HG03521 (cell line): ENCODE data around the gene NTM.

Source experiments
- ATAC-seq: cut with Tn5 transposase; IDR thresholded peaks from one replicate; pipeline ENCODE4 v1.9.1; 2021; ENCODE audit warnings: mild to moderate bottlenecking, moderate library complexity; ENCODE audit not compliant: unreplicated experiment

The NTM gene

GRCh38 chr11:131807876-131808275 lies 437.5 kb downstream of the NTM start:
- ATAC-seq, result no peak

- no peak for ATAC-seq
Measured at GRCh38 chr11:131808470-131808869, 438.1 kb downstream of the NTM start.

DNA sequence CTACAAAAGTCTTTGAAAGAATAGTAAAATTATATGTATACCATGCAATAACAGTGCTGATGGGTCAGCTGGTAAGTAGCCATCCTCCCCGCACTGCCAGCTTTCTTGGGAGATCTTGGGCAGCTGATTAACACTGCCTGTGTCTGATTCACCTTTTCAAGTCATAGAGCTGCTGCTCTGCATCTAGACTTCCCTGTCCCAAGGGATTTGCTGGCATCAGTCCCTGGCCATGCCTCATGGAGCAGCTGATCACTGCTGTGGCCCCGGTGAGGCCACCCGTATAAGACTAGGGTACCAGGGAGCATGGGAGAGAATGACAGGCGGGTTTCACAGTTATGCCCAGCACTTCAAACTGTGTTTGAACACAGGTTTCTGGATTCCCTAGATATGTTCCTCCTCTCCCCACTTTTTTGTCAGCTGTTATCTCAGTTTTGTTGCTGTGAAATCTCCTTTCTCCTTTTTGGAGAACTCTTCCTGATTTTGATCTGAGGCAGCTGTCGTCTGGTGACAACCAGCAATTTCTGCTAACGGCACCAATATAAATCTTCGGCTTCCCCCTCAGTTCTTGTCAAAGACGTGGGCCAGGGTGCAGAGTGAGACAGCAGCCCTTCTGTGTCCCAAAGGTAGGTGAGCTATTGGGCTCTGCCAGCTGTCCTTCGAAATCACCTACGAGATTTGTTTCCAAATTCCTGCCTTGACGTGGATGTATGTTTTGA lies 438.9 kb downstream of the NTM start:
- no peak for ATAC-seq

DNA sequence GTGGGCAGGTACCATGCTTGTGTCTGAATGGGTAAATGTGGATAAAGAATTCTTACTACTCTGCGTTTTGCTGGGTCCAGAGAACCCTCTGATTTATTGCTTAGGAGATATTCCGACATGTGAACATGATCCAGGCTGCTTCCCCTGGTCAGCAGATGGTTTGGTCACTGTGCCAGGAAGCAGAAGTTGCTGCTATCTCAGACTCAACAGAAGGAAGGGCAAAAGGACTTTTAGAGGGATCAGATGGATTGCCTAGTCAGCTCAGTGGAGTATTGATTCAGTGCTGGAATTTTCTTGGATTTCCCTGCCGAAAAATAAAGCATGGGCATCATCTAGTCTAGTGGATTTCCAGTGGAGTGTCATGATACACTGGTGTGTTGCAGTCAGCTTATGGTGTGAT lies 440.1 kb downstream of the NTM start:
- ATAC-seq, result no peak

GRCh38 chr11:131811383-131811782 lies 441.0 kb downstream of the NTM start:
- no peak for ATAC-seq

- no peak for ATAC-seq
Measured at GRCh38 chr11:131814108-131814507, 443.7 kb downstream of the NTM start.

DNA sequence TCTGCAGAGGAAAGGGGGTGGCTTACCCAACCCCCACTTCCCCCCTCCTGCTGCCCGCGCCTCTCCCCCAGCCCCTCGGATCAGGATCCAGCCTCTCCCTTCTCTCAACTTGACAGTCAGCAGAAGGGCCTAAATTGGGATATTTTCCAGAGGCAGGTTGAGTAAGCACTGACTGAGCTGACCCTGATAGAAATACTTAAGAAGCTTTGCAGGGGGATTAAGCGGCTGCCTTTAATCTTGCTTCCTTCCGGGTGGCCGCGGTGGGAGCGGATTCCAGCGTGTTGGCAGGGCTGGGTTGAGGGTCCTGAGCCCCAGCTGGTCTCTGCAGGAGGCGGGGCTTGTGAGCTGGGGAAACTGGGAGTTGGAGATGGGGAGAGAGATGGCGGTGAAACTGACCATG lies 445.2 kb downstream of the NTM start:
- ATAC-seq, result no peak

DNA sequence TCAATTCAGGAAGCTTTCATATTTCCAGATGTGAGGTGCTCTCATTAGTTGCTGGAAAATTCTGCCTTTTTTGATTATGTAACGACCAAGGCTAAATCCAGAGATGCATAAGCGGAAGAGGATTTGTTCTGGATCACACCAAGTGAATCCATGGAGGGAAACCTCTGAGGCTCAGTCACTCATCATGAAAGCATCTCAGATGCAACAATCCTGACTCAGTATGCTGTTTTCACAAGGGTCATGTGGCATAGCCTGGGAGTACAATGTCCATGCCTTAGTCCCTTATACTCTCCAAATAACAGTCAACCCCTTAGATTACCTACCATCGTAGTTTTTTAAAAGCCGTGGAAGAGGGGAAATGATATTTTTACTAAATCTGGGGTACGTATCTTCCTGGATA lies 445.6 kb downstream of the NTM start:
- ATAC-seq, result no peak

DNA sequence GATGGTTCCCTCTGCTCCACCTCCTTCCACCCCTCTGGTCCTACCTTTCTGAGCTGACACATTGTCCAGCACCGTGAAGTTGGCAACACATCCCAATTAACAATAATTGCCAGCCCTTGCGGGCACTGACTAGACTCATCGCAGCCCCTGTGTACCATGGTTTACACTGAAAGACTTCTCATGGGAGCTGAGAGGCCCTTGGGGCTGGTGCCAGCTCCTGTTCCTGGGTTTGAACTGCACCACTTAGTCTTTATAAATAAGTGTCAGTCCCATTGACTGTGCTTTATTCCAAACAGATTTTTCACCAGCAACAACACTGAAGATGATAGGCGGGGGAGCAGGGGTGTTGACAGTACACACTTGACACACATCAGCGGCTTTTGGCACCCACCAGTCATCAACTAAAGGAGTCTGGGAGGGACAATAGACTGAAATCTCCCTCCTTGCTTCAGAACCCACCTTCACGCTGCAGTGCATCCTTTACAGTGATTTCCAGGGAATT lies 447.3 kb downstream of the NTM start:
- ATAC-seq, result no peak

- no peak for ATAC-seq
Measured at GRCh38 chr11:131819865-131820264, 449.4 kb downstream of the NTM start.

DNA sequence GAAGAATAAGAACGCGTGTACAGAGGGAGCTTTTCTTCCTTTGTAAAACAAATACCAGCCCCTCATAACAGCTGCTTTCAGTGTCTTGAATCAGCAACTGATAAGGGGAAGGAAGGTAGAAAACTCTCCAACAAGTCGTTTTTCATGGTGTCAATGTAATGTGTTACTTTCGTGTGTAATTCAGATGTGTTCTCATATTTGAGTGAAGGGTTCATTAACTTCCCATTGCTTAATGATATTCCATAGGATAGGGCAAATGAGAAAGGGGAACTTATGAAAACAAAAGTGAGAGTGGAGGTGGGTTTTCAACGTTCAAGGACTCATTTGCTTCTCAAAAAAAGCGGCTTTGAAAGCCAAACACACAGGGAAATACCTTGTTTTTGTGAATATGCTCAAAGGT lies 452.1 kb downstream of the NTM start:
- ATAC-seq, result no peak

DNA sequence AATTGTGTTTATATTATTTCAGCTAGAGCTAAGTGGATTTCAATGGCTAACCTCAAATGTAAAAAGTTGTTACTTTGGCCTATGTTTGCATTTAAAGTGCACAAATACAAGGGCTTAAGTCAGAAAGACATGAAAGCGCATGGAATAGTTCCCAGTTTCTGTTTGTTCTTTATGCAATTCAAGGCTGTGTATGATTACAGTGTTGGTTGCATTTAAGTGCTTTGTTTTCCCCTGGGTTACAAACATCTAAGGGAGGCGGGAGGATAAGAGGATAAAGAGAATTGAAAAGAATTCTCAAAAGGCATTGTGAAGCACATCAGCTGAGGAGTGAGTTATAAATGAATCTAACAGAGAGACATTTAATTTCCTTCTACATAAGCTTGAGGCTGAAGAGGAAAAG lies 453.4 kb downstream of the NTM start:
- no peak for ATAC-seq

- ATAC-seq, result no peak
Measured at GRCh38 chr11:131824771-131825170, 454.4 kb downstream of the NTM start.

- no peak for ATAC-seq
Measured at GRCh38 chr11:131827430-131827829, 457.0 kb downstream of the NTM start.

GRCh38 chr11:131829725-131830124 lies 459.3 kb downstream of the NTM start:
- ATAC-seq, result no peak

GRCh38 chr11:131832079-131832478 lies 461.7 kb downstream of the NTM start:
- no peak for ATAC-seq

DNA sequence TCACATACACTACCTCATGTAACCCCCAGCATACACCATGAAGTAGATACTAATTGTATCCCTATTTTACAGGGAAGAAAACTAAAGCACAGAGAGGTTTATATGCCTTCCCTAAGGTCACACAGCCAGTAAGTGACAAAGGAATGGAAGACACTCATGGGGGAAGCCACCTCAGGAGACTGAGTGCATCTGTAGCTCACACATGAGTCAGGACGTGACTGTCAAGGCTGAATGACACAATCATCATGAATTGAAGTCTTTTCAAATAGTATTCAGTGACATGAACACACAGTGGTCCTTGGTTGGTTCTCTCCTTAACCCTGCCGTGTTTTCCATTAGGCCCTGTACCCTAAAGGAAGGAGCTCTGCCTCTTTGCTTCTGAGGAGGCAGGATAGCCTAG lies 463.0 kb downstream of the NTM start:
- no peak for ATAC-seq

DNA sequence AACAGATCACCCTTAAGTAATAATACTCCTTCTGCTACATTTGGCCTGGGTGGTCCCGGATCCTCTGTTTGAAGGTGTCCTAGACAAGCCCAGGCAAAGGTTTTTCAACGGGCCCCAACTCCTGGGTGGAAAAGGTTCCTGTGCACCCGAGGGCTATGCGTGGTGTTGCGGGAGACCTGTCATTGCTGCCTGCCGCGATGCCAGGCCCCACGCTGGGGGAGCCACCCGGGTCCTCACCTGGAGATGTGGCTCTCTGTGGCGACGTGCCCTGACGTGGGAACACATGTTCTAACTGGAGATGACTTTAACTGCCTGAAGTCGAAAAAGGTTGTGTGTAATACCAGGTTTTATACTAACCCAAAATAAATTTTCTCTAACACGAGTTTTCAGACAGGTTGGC lies 467.1 kb downstream of the NTM start:
- no peak for ATAC-seq

DNA sequence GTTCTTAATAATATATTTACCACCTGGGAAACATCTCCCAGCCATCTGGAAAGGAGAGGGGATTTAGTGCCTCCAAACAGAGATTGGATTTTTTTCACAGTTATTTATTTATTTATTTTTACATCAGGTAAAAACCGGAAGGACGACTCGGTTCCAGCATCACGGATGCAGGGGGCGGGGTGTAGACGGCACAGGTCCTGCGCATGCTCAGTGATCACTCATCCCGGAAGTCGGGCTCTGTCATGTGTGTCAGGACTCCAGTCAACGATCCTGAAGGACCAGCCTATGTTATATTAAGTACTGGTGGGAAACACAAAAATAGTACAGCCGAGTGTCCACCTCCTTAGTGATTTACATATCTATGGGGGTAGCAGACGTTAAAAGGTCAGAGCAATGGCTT lies 467.6 kb downstream of the NTM start:
- ATAC-seq, result no peak

DNA sequence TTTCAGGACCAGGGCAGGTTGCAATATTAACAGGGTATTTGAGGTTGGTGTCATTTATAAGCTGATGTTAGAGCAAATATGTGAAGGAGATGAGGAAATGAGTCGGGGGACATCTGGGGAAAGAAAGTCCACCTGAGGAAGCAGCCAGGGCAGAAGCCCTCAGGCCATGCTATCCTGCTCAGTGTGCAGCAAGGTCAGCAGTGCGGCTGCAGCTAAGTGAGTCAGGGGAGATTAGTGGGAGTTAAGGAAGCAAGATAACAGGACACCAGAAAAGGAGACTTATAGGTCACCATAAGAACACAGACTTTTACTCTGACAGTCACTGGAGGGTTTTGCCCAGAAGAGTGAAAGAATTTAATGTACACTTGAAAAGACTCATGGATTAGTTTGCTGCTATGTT lies 468.9 kb downstream of the NTM start:
- ATAC-seq, result no peak

GRCh38 chr11:131840545-131840944 lies 470.1 kb downstream of the NTM start:
- ATAC-seq, result no peak

- no peak for ATAC-seq
Measured at GRCh38 chr11:131841028-131841427, 470.6 kb downstream of the NTM start.
